ENCODE measurements around the gene PZP. TPM values are rescaled to one million over a fixed set of nuclear protein-coding genes. Genes with fewer than 3 reads are reported as not detected.

The PZP gene
- total and polyA plus RNA-seq, 2 of the 13 experiments (the other 11 are each of a cell fraction or from before 2014, with no cell fraction given), result 0.07 to 0.89 TPM

DNA sequence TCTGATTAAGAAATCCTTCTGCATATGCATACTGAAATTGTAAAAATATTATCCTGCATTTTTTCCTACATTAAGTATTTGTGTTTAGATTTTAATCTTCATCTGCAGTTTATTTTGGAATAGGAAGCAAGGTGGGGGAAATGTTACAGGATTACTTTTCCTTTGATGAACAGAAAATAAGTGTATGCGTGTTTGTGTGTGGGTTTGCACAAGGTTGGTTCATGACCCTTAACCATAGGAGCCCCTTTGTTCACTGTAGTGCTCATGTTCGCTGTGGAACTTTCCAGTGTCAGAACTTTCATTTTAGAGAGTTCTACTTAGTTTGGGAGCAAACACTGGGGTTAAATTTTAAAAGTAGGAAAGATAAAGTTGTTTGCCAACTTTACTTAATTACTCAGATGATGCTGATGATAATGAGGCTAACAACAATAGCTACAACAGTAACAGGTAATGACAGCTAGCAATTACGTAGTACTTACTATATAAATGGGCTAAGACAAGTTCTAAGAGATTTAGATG lies 86.0 kb downstream of the PZP start (continued):
- TF ChIP-seq ZHX1 (CRISPR knock-in tag; IDR thresholded peaks at IDR 0.05; ENCODE audit: low read depth), result no peak
- no peak for TF ChIP-seq ZNF720 (CRISPR knock-in tag; IDR thresholded peaks at IDR 0.05)
- no peak for TF ChIP-seq PAWR (CRISPR knock-in tag; IDR thresholded peaks at IDR 0.05; ENCODE audit: borderline replicate concordance)
- TF ChIP-seq CBFB (CRISPR knock-in tag; IDR thresholded peaks at IDR 0.05), result peak; percentile 96
- TF ChIP-seq RARG (CRISPR knock-in tag; IDR thresholded peaks at IDR 0.05; ENCODE audit: low read depth), result no peak
- no peak for TF ChIP-seq PCBP1 (IDR thresholded peaks at IDR 0.05; ENCODE audit: borderline replicate concordance, low read depth, low read length)
- no peak for TF ChIP-seq EHMT2 (IDR thresholded peaks at IDR 0.05; ENCODE audit: borderline replicate concordance, low read depth, low read length)
- no peak for TF ChIP-seq ZBTB3 (CRISPR knock-in tag; IDR thresholded peaks at IDR 0.05; ENCODE audit: borderline replicate concordance, low read depth)
- no peak for TF ChIP-seq KLF13 (CRISPR knock-in tag; IDR thresholded peaks at IDR 0.05)
- TF ChIP-seq MIER2 (CRISPR knock-in tag; IDR thresholded peaks at IDR 0.05), result no peak
- no peak for TF ChIP-seq ZSCAN31 (CRISPR knock-in tag; IDR thresholded peaks at IDR 0.05; ENCODE audit: low read depth)
- no peak for TF ChIP-seq ZNF18 (CRISPR knock-in tag; IDR thresholded peaks at IDR 0.05; ENCODE audit: insufficient replicate concordance)
- no peak for TF ChIP-seq ZNF282 (IDR thresholded peaks at IDR 0.05; ENCODE audit: partially characterized antibody)
- no peak for TF ChIP-seq MAFG (CRISPR knock-in tag; IDR thresholded peaks at IDR 0.05)
- TF ChIP-seq TRAFD1 (CRISPR knock-in tag; IDR thresholded peaks at IDR 0.05; ENCODE audit: borderline replicate concordance), result no peak
- no peak; the same call in 1 of the 2 replicates for TF ChIP-seq JDP2 (CRISPR knock-in tag; IDR thresholded peaks at IDR 0.05; ENCODE audit: borderline replicate concordance)
- TF ChIP-seq ZFYVE20 (CRISPR knock-in tag; IDR thresholded peaks at IDR 0.05; ENCODE audit: borderline replicate concordance, low read depth), result no peak
- no peak for TF ChIP-seq MZF1 (CRISPR knock-in tag; IDR thresholded peaks at IDR 0.05; ENCODE audit: borderline replicate concordance)
- TF ChIP-seq HHEX (CRISPR knock-in tag; IDR thresholded peaks at IDR 0.05), result peak; percentile 92
- no peak for TF ChIP-seq MTERF4 (CRISPR knock-in tag; IDR thresholded peaks at IDR 0.05)
- no peak for TF ChIP-seq ZFAT (CRISPR knock-in tag; conservative IDR thresholded peaks at IDR 0.05)
- no peak for TF ChIP-seq PAX8 (CRISPR knock-in tag; IDR thresholded peaks at IDR 0.05; ENCODE audit: borderline replicate concordance)
